Measurements from ENCODE around the gene EGFL8.

DNA sequence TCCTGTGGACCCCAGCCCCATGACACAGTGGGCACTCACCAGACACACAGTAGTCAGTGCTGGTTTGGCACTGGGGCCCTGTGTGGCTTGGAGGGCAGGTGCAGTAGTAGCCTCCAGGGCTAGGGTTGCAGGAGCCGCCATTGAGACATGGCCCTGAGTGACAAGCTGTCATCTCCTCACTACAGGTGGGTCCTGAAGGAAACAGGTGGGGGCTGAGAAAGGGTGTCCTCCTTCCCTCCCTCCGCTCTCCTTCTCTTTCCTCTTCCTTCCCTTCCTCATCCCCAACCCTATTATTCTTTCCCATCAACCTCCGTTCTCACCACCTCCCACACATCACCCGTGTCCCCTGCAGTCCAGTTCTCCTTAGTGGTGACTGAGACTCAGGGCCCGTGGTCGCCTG is 49.3 kb downstream of the EGFL8 start:
- TF ChIP-seq, protein P1, sequence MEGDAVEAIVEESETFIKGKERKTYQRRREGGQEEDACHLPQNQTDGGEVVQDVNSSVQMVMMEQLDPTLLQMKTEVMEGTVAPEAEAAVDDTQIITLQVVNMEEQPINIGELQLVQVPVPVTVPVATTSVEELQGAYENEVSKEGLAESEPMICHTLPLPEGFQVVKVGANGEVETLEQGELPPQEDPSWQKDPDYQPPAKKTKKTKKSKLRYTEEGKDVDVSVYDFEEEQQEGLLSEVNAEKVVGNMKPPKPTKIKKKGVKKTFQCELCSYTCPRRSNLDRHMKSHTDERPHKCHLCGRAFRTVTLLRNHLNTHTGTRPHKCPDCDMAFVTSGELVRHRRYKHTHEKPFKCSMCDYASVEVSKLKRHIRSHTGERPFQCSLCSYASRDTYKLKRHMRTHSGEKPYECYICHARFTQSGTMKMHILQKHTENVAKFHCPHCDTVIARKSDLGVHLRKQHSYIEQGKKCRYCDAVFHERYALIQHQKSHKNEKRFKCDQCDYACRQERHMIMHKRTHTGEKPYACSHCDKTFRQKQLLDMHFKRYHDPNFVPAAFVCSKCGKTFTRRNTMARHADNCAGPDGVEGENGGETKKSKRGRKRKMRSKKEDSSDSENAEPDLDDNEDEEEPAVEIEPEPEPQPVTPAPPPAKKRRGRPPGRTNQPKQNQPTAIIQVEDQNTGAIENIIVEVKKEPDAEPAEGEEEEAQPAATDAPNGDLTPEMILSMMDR (IDR thresholded peaks at IDR 0.05): no peak
- TF ChIP-seq POLR2A (IDR thresholded peaks at IDR 0.05): no peak

Data from prostate gland (tissue), 2 donors.